Measurements from ENCODE around the gene TTF1. TPM values are rescaled to one million over a fixed set of nuclear protein-coding genes. Genes with fewer than 3 reads are reported as not detected.
A peak's percentile ranks its signal among the peaks of the same experiment; 100 is the strongest.
"Not testable (repeated sequence)": the region's sequence is repeated elsewhere in the genome, so short reads cannot be mapped to it uniquely, and the experiment has no call there.

Gene TTF1
- total RNA-seq, 3 donors from 2014 or later = 11.2 to 18.0 (median 16.8) TPM

- no peaks in the 10 kb centered on the region for H3K9me3 ChIP-seq
- no peak for TF ChIP-seq CTCF (IDR thresholded peaks at IDR 0.05)
- no peak for TF ChIP-seq POLR2AphosphoS5 (IDR thresholded peaks at IDR 0.05)
- TF ChIP-seq POLR2A (IDR thresholded peaks at IDR 0.05) = no peak
- H3K4me1 ChIP-seq = no peaks in the 10 kb centered on the region
- H3K4me3 ChIP-seq = no peak overlapping the region
- H3K36me3 ChIP-seq = peaks cover 8% of the 10 kb centered on the region
- no peak overlapping the region for H3K27ac ChIP-seq
- no peaks in the 10 kb centered on the region for H3K27me3 ChIP-seq
- DNase-seq (ENCODE audit: low spot score in 2 of 2) = no peak
- intact Hi-C loops (cut with DNase I; ENCODE audit: low total_unique reads) = no loop called here
These were observed 23.2 kb downstream of the TTF1 start for GRCh38 chr9:132383462-132383883.

- H3K27ac ChIP-seq = no peak overlapping the region
These were observed 24.6 kb downstream of the TTF1 start for GRCh38 chr9:132381966-132382541.

GRCh38 chr9:132378416-132378815 is 28.2 kb downstream of the TTF1 start:
- DNase-seq (ENCODE audit: low spot score in 2 of 2); H3K4me1 ChIP-seq; H3K36me3 ChIP-seq: not testable (repeated sequence)

More at GRCh38 chr9:132381966-132382541, 24.6 kb downstream of the TTF1 start:
- DNase-seq (ENCODE audit: low spot score in 2 of 2) = no peak
- Histone ChIP-seq H3K4me3 (no peak overlapping the region), H3K4me1 (no peaks in the 10 kb centered on the region), H3K27me3 (no peaks in the 10 kb centered on the region), H3K9me3 (no peaks in the 10 kb centered on the region), H3K36me3 (peaks cover 3% of the 10 kb centered on the region)
- intact Hi-C loops (cut with DNase I; ENCODE audit: low total_unique reads) = no loop called here
- TF ChIP-seq POLR2AphosphoS5 (IDR thresholded peaks at IDR 0.05) (no peak), POLR2A (IDR thresholded peaks at IDR 0.05) (no peak), CTCF (IDR thresholded peaks at IDR 0.05) (no peak)

GRCh38 chr9:132377769-132378168 is 28.9 kb downstream of the TTF1 start:
- H3K27me3 ChIP-seq; H3K4me1 ChIP-seq; H3K4me3 ChIP-seq; H3K36me3 ChIP-seq; H3K9me3 ChIP-seq; H3K27ac ChIP-seq; DNase-seq (ENCODE audit: low spot score in 2 of 2); intact Hi-C loops (cut with DNase I; ENCODE audit: low total_unique reads): not testable (repeated sequence)

More at GRCh38 chr9:132378416-132378815, 28.2 kb downstream of the TTF1 start:
- H3K4me3 ChIP-seq; H3K9me3 ChIP-seq; intact Hi-C loops (cut with DNase I; ENCODE audit: low total_unique reads); H3K27ac ChIP-seq; H3K27me3 ChIP-seq: not testable (repeated sequence)

- intact Hi-C loops (cut with DNase I; ENCODE audit: low total_unique reads) = no loop called here
- H3K4me3 ChIP-seq = no peak overlapping the region
- H3K27ac ChIP-seq = peak overlapping the region; percentile 35 to 60
- H3K4me1 ChIP-seq = no peaks in the 10 kb centered on the region
- H3K27me3 ChIP-seq = no peaks in the 10 kb centered on the region
- TF ChIP-seq POLR2A (IDR thresholded peaks at IDR 0.05) = no peak
- TF ChIP-seq POLR2AphosphoS5 (IDR thresholded peaks at IDR 0.05) = peak in 1 of 3 donors; percentile 30
- no peaks in the 10 kb centered on the region for H3K9me3 ChIP-seq
- DNase-seq (ENCODE audit: low spot score in 2 of 2) = peak in 1 of 2 donors; percentile 45
- H3K36me3 ChIP-seq = no peaks in the 10 kb centered on the region
These were observed 34.2 kb downstream of the TTF1 start for GRCh38 chr9:132372177-132373095.

- no peaks in the 10 kb centered on the region for H3K27me3 ChIP-seq
- no peak for DNase-seq (ENCODE audit: low spot score in 2 of 2)
- no peak overlapping the region for H3K4me3 ChIP-seq
- no peaks in the 10 kb centered on the region for H3K9me3 ChIP-seq
- no peaks in the 10 kb centered on the region for H3K36me3 ChIP-seq
- TF ChIP-seq POLR2AphosphoS5 (IDR thresholded peaks at IDR 0.05) (no peak), CTCF (IDR thresholded peaks at IDR 0.05) (no peak), POLR2A (IDR thresholded peaks at IDR 0.05) (no peak)
- intact Hi-C loops (cut with DNase I; ENCODE audit: low total_unique reads) = no loop called here
- no peaks in the 10 kb centered on the region for H3K4me1 ChIP-seq
- H3K27ac ChIP-seq = no peak overlapping the region
These were observed 36.0 kb downstream of the TTF1 start for GRCh38 chr9:132370592-132370991.
